Endothelial cell of umbilical vein (primary cell): ENCODE measurements around the gene INHA.

ENCODE experiments used
- EZH2 ChIP-seq: IDR thresholded peaks from 2 replicates; pipeline ENCODE4 v1.6.1; 2012; ENCODE audit warnings: borderline replicate concordance, low read depth, mild to moderate bottlenecking, moderate library complexity, low read length, inconsistent platforms; ENCODE audit not compliant: severe bottlenecking
- MAX ChIP-seq: IDR thresholded peaks from 2 replicates; pipeline ENCODE4 v1.6.1; 2011; ENCODE audit not compliant: insufficient read depth, insufficient read length
- MYC ChIP-seq: IDR thresholded peaks from one replicate; pipeline ENCODE4 v1.6.1; 2011; ENCODE audit warnings: mild to moderate bottlenecking, low read depth, low read length
- POLR2A ChIP-seq: IDR thresholded peaks from 2 replicates; pipeline ENCODE4 v1.6.1; 2012; ENCODE audit warnings: low read depth, mild to moderate bottlenecking, control low read depth, low read length
- POLR2AphosphoS5 ChIP-seq: IDR thresholded peaks from 2 replicates; pipeline ENCODE4 v1.6.1; 2012; ENCODE audit warnings: low read depth, mild to moderate bottlenecking, control low read depth, low read length, moderate library complexity; ENCODE audit not compliant: insufficient read depth
- TF ChIP-seq, protein P1 (sequence below), 2 donors: IDR thresholded peaks; 1 replicate in 1 of 2; 2 replicates in 1 of 2; pipeline ENCODE4 v1.5.1; 2011; ENCODE audit warnings: low read length in 2 of 2, mild to moderate bottlenecking in 2 of 2, moderate library complexity in 2 of 2, control low read depth in 1 of 2, inconsistent platforms in 1 of 2, low read depth in 1 of 2; ENCODE audit not compliant: insufficient read depth in 1 of 2; ENCODE audit errors: extremely low read depth in 1 of 2

GRCh38 chr2:219526320-219527075 lies 45.6 kb upstream of the INHA start:
- TF ChIP-seq, protein P1, sequence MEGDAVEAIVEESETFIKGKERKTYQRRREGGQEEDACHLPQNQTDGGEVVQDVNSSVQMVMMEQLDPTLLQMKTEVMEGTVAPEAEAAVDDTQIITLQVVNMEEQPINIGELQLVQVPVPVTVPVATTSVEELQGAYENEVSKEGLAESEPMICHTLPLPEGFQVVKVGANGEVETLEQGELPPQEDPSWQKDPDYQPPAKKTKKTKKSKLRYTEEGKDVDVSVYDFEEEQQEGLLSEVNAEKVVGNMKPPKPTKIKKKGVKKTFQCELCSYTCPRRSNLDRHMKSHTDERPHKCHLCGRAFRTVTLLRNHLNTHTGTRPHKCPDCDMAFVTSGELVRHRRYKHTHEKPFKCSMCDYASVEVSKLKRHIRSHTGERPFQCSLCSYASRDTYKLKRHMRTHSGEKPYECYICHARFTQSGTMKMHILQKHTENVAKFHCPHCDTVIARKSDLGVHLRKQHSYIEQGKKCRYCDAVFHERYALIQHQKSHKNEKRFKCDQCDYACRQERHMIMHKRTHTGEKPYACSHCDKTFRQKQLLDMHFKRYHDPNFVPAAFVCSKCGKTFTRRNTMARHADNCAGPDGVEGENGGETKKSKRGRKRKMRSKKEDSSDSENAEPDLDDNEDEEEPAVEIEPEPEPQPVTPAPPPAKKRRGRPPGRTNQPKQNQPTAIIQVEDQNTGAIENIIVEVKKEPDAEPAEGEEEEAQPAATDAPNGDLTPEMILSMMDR (IDR thresholded peaks at IDR 0.05; ENCODE audit: extremely low read depth in 1 of 2, insufficient read depth in 1 of 2, low read depth in 1 of 2, low read length in 2 of 2), result no peak
- no peak for TF ChIP-seq POLR2A
- TF ChIP-seq EZH2, result no peak
- TF ChIP-seq MAX, result no peak
- TF ChIP-seq POLR2AphosphoS5, result no peak
- TF ChIP-seq MYC, result no peak
